Activated T-helper 2 cell treated with anti-CD3 and anti-CD28 coated beads, Interferon-gamma antibody, Interleukin-2, Interleukin-4, amounts not matched to agents 10 μg/mL and 5 μg/mL and 100 μg/mL, durations not matched to agents 14 hours and 24 hours and 36 hours (primary cell): Measurements from ENCODE around the gene PMM2. TPM values are rescaled to one million over a fixed set of nuclear protein-coding genes. Genes with fewer than 3 reads are reported as not detected.

Experiments
- DNase-seq: peaks from one replicate; pipeline ENCODE4 v3.0.0; 2021; ENCODE audit warnings: low spot score
- H3K27ac Mint-ChIP-seq: one replicate; pipeline ENCODE4 v1.8.0; 2021; ENCODE audit warnings: mixed read lengths
- H3K27me3 Mint-ChIP-seq: one replicate; pipeline ENCODE4 v1.8.0; 2021; ENCODE audit warnings: low read depth, mixed read lengths
- H3K36me3 Mint-ChIP-seq: one replicate; pipeline ENCODE4 v1.8.0; 2021; ENCODE audit warnings: low read depth, mixed read lengths
- H3K4me1 Mint-ChIP-seq: one replicate; pipeline ENCODE4 v1.8.0; 2021; ENCODE audit warnings: low read depth, mixed read lengths
- H3K4me3 Mint-ChIP-seq: one replicate; pipeline ENCODE4 v1.8.0; 2021; ENCODE audit warnings: low read depth, mild to moderate bottlenecking, moderate library complexity, mixed read lengths
- H3K9me3 Mint-ChIP-seq: one replicate; pipeline ENCODE4 v1.8.0; 2021; ENCODE audit warnings: mixed read lengths
- intact Hi-C: fragments of 100-400 bp; cut with micrococcal nuclease; formaldehyde crosslinking; loops from one replicate; pipeline ENCODE4 v1.15.1; 2023
- total RNA-seq: library from RNA; stranded (reverse); gene quantifications from 2 replicates; pipeline ENCODE4 v1.2.3, GENCODE V29; 2022

The PMM2 gene
- total RNA-seq, 1 donor from 2014 or later: 67.6 TPM

DNA sequence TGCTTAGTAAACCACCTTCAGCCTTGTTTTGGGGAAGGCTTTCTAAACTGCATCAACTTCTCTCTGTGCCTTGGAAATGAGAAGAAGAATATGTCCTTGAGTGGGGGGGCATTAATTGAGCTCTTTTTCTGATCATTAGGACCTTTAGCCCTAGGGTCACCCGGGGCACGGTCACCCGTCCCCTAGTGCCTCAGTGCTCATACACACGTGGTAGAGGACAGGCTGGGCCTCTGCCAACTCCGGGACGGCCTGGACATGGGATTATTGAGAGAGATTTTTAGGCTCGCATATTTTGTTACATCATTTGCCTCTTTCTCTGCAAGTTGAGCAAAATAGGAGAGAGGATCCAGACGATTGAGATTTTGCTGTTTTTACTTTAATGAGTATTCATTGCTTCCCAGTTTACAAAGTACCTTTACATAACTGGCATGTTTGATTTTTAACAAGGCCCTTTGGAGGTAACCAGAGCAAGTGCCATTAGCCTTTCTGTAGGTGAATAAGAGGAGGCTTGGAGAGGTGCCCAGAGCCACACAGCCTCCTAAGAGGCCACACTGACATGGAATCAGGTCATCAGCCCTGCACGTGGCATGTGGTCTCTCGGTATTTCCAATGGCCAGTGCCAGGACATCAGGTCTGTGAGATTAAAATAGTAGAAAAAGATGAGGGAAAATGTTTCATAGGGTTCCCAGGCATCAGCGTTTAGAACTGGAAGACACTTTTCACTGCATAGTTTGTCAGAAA, 11.1 kb downstream of the PMM2 start:
- intact Hi-C loops: no loop called here
- H3K4me3 Mint-ChIP-seq: no peak overlapping the region
- peaks cover 75% of the 10 kb centered on the region for H3K36me3 Mint-ChIP-seq
- no peaks in the 10 kb centered on the region for H3K9me3 Mint-ChIP-seq
- no peaks in the 10 kb centered on the region for H3K4me1 Mint-ChIP-seq
- DNase-seq: no peak
- H3K27ac Mint-ChIP-seq: no peak overlapping the region
- H3K27me3 Mint-ChIP-seq: no peaks in the 10 kb centered on the region

DNA sequence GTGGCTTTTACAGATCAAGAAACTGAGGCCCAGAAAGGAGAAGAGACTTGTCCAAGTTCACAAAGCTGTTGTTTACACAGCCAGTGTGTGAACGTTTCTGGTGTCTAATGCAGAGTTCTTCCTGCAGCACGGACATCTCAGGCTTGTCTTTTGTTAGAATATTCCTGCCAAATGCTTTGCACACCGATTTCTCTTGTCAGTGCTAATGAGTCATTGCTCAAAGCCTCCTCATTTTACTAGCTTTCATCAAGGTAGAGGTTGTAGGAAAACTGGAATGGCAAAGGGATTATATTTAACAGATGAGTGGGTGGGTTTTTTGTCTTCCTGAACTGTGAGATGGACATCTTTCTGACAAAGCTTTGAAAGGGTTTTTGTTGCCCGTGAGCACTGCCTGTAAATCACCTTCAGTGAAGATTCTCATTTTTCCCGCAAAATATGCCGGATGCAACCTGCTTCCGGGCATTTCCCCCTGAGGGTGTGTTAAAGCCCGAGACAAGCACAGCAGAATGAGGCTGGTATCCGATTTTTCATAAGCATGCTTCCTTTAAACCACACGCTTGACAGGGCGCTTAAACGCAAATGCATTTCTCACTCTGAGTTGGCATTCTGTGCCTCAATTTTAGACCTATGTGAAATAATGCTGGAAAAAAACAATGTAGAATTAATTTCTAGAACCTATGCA, 14.7 kb downstream of the PMM2 start:
- intact Hi-C loops: no loop called here
- Mint-ChIP-seq H3K4me1 (peaks cover 18% of the 10 kb centered on the region), H3K27me3 (no peaks in the 10 kb centered on the region), H3K27ac (no peak overlapping the region), H3K36me3 (peaks cover 80% of the 10 kb centered on the region), H3K9me3 (no peaks in the 10 kb centered on the region), H3K4me3 (no peak overlapping the region)
- no peak for DNase-seq

DNA sequence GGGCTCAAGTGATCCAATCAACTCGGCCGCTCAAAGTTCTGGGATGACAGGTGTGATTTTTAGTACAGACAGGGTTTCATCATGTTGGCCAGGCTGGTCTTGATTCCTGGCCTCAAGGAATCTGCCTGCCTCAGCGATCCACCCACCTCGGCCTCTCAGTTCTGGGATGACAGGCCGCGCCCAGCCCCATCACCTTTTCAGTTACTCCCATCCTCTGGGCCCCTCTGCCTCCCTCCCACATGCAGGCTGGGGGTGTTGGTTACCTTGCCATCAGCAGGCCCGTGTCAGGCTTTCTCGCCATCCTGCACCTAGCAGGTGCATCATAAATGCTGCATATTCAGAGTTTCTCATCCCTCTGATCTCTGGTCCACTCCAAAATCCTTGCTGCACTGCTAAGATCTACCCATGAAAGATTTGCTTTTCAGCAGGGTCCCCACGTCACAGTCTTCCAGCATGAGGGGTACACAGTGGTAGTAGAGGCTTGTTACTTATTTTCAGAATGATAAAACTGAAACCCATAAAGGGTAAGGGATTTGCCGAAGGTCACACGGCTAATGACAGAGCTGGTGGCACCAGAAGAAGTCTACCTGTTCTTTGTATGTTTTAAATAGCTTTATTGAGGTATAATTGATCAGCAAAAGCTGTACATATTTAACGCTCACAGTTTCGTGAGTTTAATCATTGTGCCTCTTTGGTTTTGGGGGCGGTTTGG, 16.6 kb downstream of the PMM2 start:
- no peak for DNase-seq
- H3K27me3 Mint-ChIP-seq: no peaks in the 10 kb centered on the region
- peaks cover 23% of the 10 kb centered on the region for H3K4me1 Mint-ChIP-seq
- H3K9me3 Mint-ChIP-seq: no peaks in the 10 kb centered on the region
- H3K36me3 Mint-ChIP-seq: peaks cover 83% of the 10 kb centered on the region
- no peak overlapping the region for H3K4me3 Mint-ChIP-seq
- peak overlapping the region; percentile 11 for H3K27ac Mint-ChIP-seq
- intact Hi-C loops: no loop called here

- intact Hi-C loops: no loop called here
- H3K9me3 Mint-ChIP-seq: no peaks in the 10 kb centered on the region
- H3K27ac Mint-ChIP-seq: peak overlapping the region; percentile 81
- peaks cover 80% of the 10 kb centered on the region for H3K36me3 Mint-ChIP-seq
- H3K27me3 Mint-ChIP-seq: no peaks in the 10 kb centered on the region
- peaks cover 32% of the 10 kb centered on the region for H3K4me1 Mint-ChIP-seq
- no peak for DNase-seq
- no peak overlapping the region for H3K4me3 Mint-ChIP-seq
These were observed 19.5 kb downstream of the PMM2 start for GRCh38 chr16:8816967-8817655.

- intact Hi-C loops: no loop called here
- no peak for DNase-seq
- Mint-ChIP-seq H3K36me3 (peaks cover 77% of the 10 kb centered on the region), H3K27ac (no peak overlapping the region), H3K4me1 (peaks cover 39% of the 10 kb centered on the region), H3K27me3 (no peaks in the 10 kb centered on the region), H3K4me3 (no peak overlapping the region), H3K9me3 (no peaks in the 10 kb centered on the region)
These were observed 21.0 kb downstream of the PMM2 start for GRCh38 chr16:8818504-8819270.

GRCh38 chr16:8819411-8820034, 21.9 kb downstream of the PMM2 start:
- Mint-ChIP-seq H3K36me3 (peaks cover 77% of the 10 kb centered on the region), H3K9me3 (no peaks in the 10 kb centered on the region), H3K27ac (no peak overlapping the region), H3K4me1 (peaks cover 35% of the 10 kb centered on the region), H3K4me3 (no peak overlapping the region), H3K27me3 (no peaks in the 10 kb centered on the region)
- intact Hi-C loops: no loop called here
- DNase-seq: no peak

- H3K27ac Mint-ChIP-seq: no peak overlapping the region
- intact Hi-C loops: no loop called here
- H3K4me1 Mint-ChIP-seq: peaks cover 20% of the 10 kb centered on the region
- H3K27me3 Mint-ChIP-seq: no peaks in the 10 kb centered on the region
- no peaks in the 10 kb centered on the region for H3K9me3 Mint-ChIP-seq
- H3K36me3 Mint-ChIP-seq: peaks cover 61% of the 10 kb centered on the region
- H3K4me3 Mint-ChIP-seq: no peak overlapping the region
- DNase-seq: no peak
These were observed 24.8 kb downstream of the PMM2 start for GRCh38 chr16:8822403-8822802.

GRCh38 chr16:8826278-8826879, 28.7 kb downstream of the PMM2 start:
- Mint-ChIP-seq H3K36me3 (peaks cover 62% of the 10 kb centered on the region), H3K27ac (no peak overlapping the region), H3K4me3 (no peak overlapping the region), H3K4me1 (peaks cover 12% of the 10 kb centered on the region), H3K9me3 (no peaks in the 10 kb centered on the region), H3K27me3 (no peaks in the 10 kb centered on the region)
- intact Hi-C loops: no loop called here
- no peak for DNase-seq

GRCh38 chr16:8828541-8829165, 31.0 kb downstream of the PMM2 start:
- peaks cover 60% of the 10 kb centered on the region for H3K36me3 Mint-ChIP-seq
- peak overlapping the region; percentile 40 for H3K27ac Mint-ChIP-seq
- intact Hi-C loops: no loop called here
- H3K27me3 Mint-ChIP-seq: no peaks in the 10 kb centered on the region
- no peak overlapping the region for H3K4me3 Mint-ChIP-seq
- no peak for DNase-seq
- peaks cover 5% of the 10 kb centered on the region for H3K4me1 Mint-ChIP-seq
- no peaks in the 10 kb centered on the region for H3K9me3 Mint-ChIP-seq

DNA sequence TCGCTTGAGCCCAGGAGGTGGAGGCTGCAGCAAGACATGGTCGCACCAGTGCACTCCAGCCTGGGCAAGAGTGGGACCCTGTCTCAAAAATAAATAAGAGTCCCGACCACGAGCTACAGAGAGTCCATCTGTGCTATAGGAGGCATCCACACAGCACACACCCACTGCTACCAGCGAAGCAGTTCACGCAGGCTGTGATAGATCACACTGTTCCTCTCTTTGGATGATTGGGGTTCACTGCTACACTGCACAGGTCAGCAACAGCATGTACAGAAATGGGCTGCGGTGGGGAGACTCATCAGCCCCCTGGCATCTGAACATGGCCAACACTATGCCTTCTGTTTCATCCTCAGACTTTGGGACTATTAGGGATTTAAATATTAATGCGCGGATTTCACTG, 33.8 kb downstream of the PMM2 start:
- Mint-ChIP-seq H3K9me3 (no peaks in the 10 kb centered on the region), H3K27ac (no peak overlapping the region), H3K36me3 (peaks cover 49% of the 10 kb centered on the region), H3K4me1 (peaks cover 5% of the 10 kb centered on the region), H3K27me3 (no peaks in the 10 kb centered on the region), H3K4me3 (no peak overlapping the region)
- intact Hi-C loops: no loop called here
- DNase-seq: no peak

GRCh38 chr16:8831871-8832716, 34.5 kb downstream of the PMM2 start:
- Mint-ChIP-seq H3K4me1 (peaks cover 5% of the 10 kb centered on the region), H3K27ac (no peak overlapping the region), H3K36me3 (peaks cover 49% of the 10 kb centered on the region), H3K4me3 (no peak overlapping the region), H3K27me3 (no peaks in the 10 kb centered on the region), H3K9me3 (no peaks in the 10 kb centered on the region)
- intact Hi-C loops: no loop called here
- no peak for DNase-seq
